Panc1 (cell line): ENCODE results near the gene COL4A2. TPM values are rescaled to one million over a fixed set of nuclear protein-coding genes. Genes with fewer than 3 reads are reported as not detected.

Experiments
- ATAC-seq: fragments of 200-7000 bp; cut with Tn5 transposase; 2 replicates; pipeline ENCODE4 v1.9.1; 2020; ENCODE audit warnings: mild to moderate bottlenecking, moderate library complexity
- BruUV-seq: library from RNA; stranded (reverse); fragments of 400-500 nt; replicated peaks from 2 replicates; lab custom pipeline; 2021; lab: Mats Ljungman, UMichigan
- CTCF ChIA-PET: fragments of 300-600 bp; sonication (Branson Sonifier 250); formaldehyde crosslinking; loops from one replicate; lab custom pipeline; 2022; ENCODE audit warnings: antibody characterized with exemption; lab: Charles Lee
- POLR2A ChIA-PET: fragments of 300-600 bp; sonication (Branson Sonifier 250); formaldehyde crosslinking; loops from one replicate; lab custom pipeline; 2022; ENCODE audit warnings: antibody characterized with exemption; lab: Charles Lee
- DNase-seq: peaks from one replicate; pipeline ENCODE4 v3.0.0-alpha.2; 2010; ENCODE audit warnings: low read depth, low spot score
- H3K27ac ChIP-seq: 2 replicates; pipeline ENCODE4 v1.5.1; 2011; ENCODE audit warnings: mild to moderate bottlenecking, low read length, inconsistent platforms
- H3K27me3 ChIP-seq: fragments of 200-500 bp; sonication (Bioruptor generic); 2 replicates; pipeline ENCODE4 v1.6.0; 2014; ENCODE audit warnings: low read length, inconsistent platforms; ENCODE audit not compliant: control insufficient read depth, insufficient read depth
- H3K36me3 ChIP-seq: fragments of 200-500 bp; sonication (Bioruptor generic); 2 replicates; pipeline ENCODE4 v1.5.1; 2014; ENCODE audit warnings: inconsistent platforms, mild to moderate bottlenecking, low read length, moderate library complexity; ENCODE audit not compliant: control insufficient read depth, insufficient read depth
- H3K4me1 ChIP-seq: 2 replicates; pipeline ENCODE4 v1.5.1; 2011; ENCODE audit warnings: inconsistent platforms, mild to moderate bottlenecking, low read length, moderate library complexity; ENCODE audit not compliant: control insufficient read depth, insufficient read depth
- H3K4me3 ChIP-seq, 2 experiments: 2 replicates each; pipeline ENCODE4 v1.5.1; 2011 to 2012; ENCODE audit warnings: low read depth in 2 of 2, low read length in 2 of 2, mild to moderate bottlenecking in 2 of 2, inconsistent platforms in 1 of 2, moderate library complexity in 1 of 2
- H3K9me3 ChIP-seq: fragments of 200-500 bp; sonication (Bioruptor generic); 2 replicates; pipeline ENCODE4 v1.5.1; 2014; ENCODE audit warnings: low read depth, mild to moderate bottlenecking, inconsistent platforms, low read length, moderate library complexity; ENCODE audit not compliant: control insufficient read depth, insufficient read depth
- CTCF ChIP-seq: fragments of 450-650 bp; IDR thresholded peaks from 2 replicates; pipeline ENCODE4 v1.5.1; 2017; ENCODE audit warnings: mild to moderate bottlenecking
- POLR2AphosphoS5 ChIP-seq: IDR thresholded peaks from 2 replicates; pipeline ENCODE4 v1.6.1; 2012; ENCODE audit warnings: mild to moderate bottlenecking, low read depth, low read length, moderate library complexity
- SIN3A ChIP-seq: IDR thresholded peaks from 2 replicates; pipeline ENCODE4 v1.6.1; 2012; ENCODE audit warnings: low read depth, mild to moderate bottlenecking, low read length, moderate library complexity, borderline replicate concordance; ENCODE audit not compliant: insufficient read depth
- TCF7L2 ChIP-seq: IDR thresholded peaks from 2 replicates; pipeline ENCODE4 v1.6.1; 2011; ENCODE audit warnings: mild to moderate bottlenecking, low read depth, low read length, inconsistent platforms
- in situ Hi-C: cut with HindIII; loops from 2 replicates; pipeline ENCODE4 v1.10.0; 2016; ENCODE audit warnings: low sequenced_read_pairs, low pct_unique_long_range_greater_than_20kb
- intact Hi-C: fragments of 100-400 bp; cut with micrococcal nuclease; formaldehyde crosslinking; loops from one replicate; pipeline ENCODE4 v1.10.0; 2022; ENCODE audit not compliant: unreplicated experiment
- total RNA-seq: library from RNA; stranded (reverse); gene quantifications from one replicate; pipeline ENCODE4 v1.2.1, GENCODE V29; 2021; ENCODE audit not compliant: unreplicated experiment
- TF ChIP-seq, protein P1 (sequence below), 2 experiments: IDR thresholded peaks; 2 replicates each; pipeline ENCODE4 v1.6.1; 2011 to 2012; ENCODE audit warnings: low read depth in 2 of 2, control low read depth in 1 of 2, low read length in 1 of 2, mild to moderate bottlenecking in 1 of 2, moderate library complexity in 1 of 2; ENCODE audit not compliant: insufficient read depth in 1 of 2

The COL4A2 gene
- total RNA-seq, 1 experiment from 2014 or later = 3.0 TPM

GRCh38 chr13:110503037-110503901 lies 196.2 kb downstream of the COL4A2 start:
- CTCF ChIA-PET = no interaction called here
- Histone ChIP-seq H3K9me3 (no peaks in the 10 kb centered on the region), H3K4me3 (no peak overlapping the region), H3K27ac (no peak overlapping the region), H3K36me3 (no peaks in the 10 kb centered on the region), H3K27me3 (no peaks in the 10 kb centered on the region), H3K4me1 (no peaks in the 10 kb centered on the region)
- in situ Hi-C loops (no loop called here), intact Hi-C loops (no loop called here)
- ATAC-seq (no peak), DNase-seq (no peak)
- TF ChIP-seq TCF7L2 (no peak), CTCF (no peak), POLR2AphosphoS5 (no peak), SIN3A (no peak)
- TF ChIP-seq, protein P1, sequence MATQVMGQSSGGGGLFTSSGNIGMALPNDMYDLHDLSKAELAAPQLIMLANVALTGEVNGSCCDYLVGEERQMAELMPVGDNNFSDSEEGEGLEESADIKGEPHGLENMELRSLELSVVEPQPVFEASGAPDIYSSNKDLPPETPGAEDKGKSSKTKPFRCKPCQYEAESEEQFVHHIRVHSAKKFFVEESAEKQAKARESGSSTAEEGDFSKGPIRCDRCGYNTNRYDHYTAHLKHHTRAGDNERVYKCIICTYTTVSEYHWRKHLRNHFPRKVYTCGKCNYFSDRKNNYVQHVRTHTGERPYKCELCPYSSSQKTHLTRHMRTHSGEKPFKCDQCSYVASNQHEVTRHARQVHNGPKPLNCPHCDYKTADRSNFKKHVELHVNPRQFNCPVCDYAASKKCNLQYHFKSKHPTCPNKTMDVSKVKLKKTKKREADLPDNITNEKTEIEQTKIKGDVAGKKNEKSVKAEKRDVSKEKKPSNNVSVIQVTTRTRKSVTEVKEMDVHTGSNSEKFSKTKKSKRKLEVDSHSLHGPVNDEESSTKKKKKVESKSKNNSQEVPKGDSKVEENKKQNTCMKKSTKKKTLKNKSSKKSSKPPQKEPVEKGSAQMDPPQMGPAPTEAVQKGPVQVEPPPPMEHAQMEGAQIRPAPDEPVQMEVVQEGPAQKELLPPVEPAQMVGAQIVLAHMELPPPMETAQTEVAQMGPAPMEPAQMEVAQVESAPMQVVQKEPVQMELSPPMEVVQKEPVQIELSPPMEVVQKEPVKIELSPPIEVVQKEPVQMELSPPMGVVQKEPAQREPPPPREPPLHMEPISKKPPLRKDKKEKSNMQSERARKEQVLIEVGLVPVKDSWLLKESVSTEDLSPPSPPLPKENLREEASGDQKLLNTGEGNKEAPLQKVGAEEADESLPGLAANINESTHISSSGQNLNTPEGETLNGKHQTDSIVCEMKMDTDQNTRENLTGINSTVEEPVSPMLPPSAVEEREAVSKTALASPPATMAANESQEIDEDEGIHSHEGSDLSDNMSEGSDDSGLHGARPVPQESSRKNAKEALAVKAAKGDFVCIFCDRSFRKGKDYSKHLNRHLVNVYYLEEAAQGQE (IDR thresholded peaks at IDR 0.05; ENCODE audit: insufficient read depth in 1 of 2, low read depth in 2 of 2, low read length in 1 of 2) = no peak
- no TSS peak for BruUV-seq
- POLR2A ChIA-PET = interaction anchor here (0.6 kb wide), 1 partner anchor 113 kb away, joined by 3 read pairs; no protein-coding TSS in a partner anchor

DNA sequence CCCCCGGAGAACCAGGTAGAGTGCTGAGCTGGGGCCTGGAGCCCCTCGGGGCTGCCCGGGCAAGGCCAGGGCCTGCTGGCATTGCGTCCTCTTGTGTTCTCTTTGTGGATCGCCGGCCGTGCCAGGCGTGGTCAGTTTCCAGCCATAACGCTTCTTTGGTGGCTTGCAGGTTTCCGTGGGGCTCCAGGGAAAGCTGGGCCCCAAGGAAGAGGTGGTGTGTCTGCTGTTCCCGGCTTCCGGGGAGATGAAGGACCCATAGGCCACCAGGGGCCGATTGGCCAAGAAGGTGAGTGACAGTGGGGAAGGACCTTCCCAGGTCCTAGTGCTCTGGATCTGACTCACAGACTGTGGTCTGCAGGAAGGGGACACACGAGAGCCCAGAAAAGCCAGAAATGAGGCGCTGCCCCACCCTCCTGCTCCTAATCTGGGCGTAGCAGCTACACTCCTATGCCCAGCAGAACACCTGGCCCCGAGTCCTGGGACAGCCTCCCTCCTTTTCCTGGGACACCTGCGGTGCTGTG lies 197.0 kb downstream of the COL4A2 start:
- ATAC-seq = no peak
- POLR2A ChIA-PET = no interaction called here
- intact Hi-C loops (no loop called here), in situ Hi-C loops (no loop called here)
- CTCF ChIA-PET = no interaction called here
- Histone ChIP-seq H3K4me1 (no peaks in the 10 kb centered on the region), H3K27ac (no peak overlapping the region), H3K36me3 (no peaks in the 10 kb centered on the region), H3K4me3 (no peak overlapping the region), H3K9me3 (no peaks in the 10 kb centered on the region), H3K27me3 (no peaks in the 10 kb centered on the region)
- BruUV-seq = no TSS peak
- no peak for DNase-seq
- TF ChIP-seq POLR2AphosphoS5 (no peak), TCF7L2 (no peak), SIN3A (no peak), CTCF (no peak)
- TF ChIP-seq, protein P1 (IDR thresholded peaks at IDR 0.05; ENCODE audit: insufficient read depth in 1 of 2, low read depth in 2 of 2, low read length in 1 of 2) = no peak
